Activated CD4-positive, alpha-beta T cell treated with anti-CD3 and anti-CD28 coated beads for 1 hour (primary cell): ENCODE data around the gene PTPRG.

Source experiments
- DNase-seq: peaks from one replicate; pipeline ENCODE4 v3.0.0-alpha.2; 2020

Gene PTPRG

GRCh38 chr3:62142331-62143085, 581.1 kb downstream of the PTPRG start:
- no peak for DNase-seq

- no peak for DNase-seq
Observed at GRCh38 chr3:62143843-62144450, 582.6 kb downstream of the PTPRG start.

- no peak for DNase-seq
Observed at GRCh38 chr3:62144482-62144881, 583.1 kb downstream of the PTPRG start.

GRCh38 chr3:62145086-62145757, 583.9 kb downstream of the PTPRG start:
- no peak for DNase-seq

GRCh38 chr3:62149539-62149938, 588.2 kb downstream of the PTPRG start:
- no peak for DNase-seq

- no peak for DNase-seq
Observed at GRCh38 chr3:62149962-62150361, 588.6 kb downstream of the PTPRG start.

- DNase-seq: no peak
Observed at GRCh38 chr3:62151591-62151990, 590.2 kb downstream of the PTPRG start.

GRCh38 chr3:62153231-62153630, 591.9 kb downstream of the PTPRG start:
- DNase-seq: no peak

- no peak for DNase-seq
Observed at GRCh38 chr3:62154457-62155148, 593.2 kb downstream of the PTPRG start.

GRCh38 chr3:62159056-62159708, 597.8 kb downstream of the PTPRG start:
- DNase-seq: no peak

- no peak for DNase-seq
Observed at GRCh38 chr3:62159709-62160092, 598.3 kb downstream of the PTPRG start.

GRCh38 chr3:62161371-62161770, 600.0 kb downstream of the PTPRG start:
- no peak for DNase-seq

GRCh38 chr3:62164196-62164595, 602.8 kb downstream of the PTPRG start:
- no peak for DNase-seq

- DNase-seq: no peak
Observed at GRCh38 chr3:62164746-62165145, 603.4 kb downstream of the PTPRG start.

GRCh38 chr3:62167566-62168262, 606.3 kb downstream of the PTPRG start:
- DNase-seq: no peak

- no peak for DNase-seq
Observed at GRCh38 chr3:62168356-62168755, 607.0 kb downstream of the PTPRG start.

GRCh38 chr3:62169906-62170660, 608.7 kb downstream of the PTPRG start:
- no peak for DNase-seq

GRCh38 chr3:62171789-62172188, 610.4 kb downstream of the PTPRG start:
- no peak for DNase-seq

- DNase-seq: no peak
Observed at GRCh38 chr3:62172199-62172598, 610.8 kb downstream of the PTPRG start.

- no peak for DNase-seq
Observed at GRCh38 chr3:62173939-62174515, 612.7 kb downstream of the PTPRG start.

GRCh38 chr3:62175161-62175560, 613.8 kb downstream of the PTPRG start:
- DNase-seq: no peak
